ENCODE results near the gene ABCB8. TPM values are rescaled to one million over a fixed set of nuclear protein-coding genes. Genes with fewer than 3 reads are reported as not detected.

ABCB8 gene
- total and polyA plus RNA-seq, 9 of the 15 experiments (the other 6 are each of a cell fraction or from before 2014, with no cell fraction given) = 7.6 to 106 (median 36.3) TPM

DNA sequence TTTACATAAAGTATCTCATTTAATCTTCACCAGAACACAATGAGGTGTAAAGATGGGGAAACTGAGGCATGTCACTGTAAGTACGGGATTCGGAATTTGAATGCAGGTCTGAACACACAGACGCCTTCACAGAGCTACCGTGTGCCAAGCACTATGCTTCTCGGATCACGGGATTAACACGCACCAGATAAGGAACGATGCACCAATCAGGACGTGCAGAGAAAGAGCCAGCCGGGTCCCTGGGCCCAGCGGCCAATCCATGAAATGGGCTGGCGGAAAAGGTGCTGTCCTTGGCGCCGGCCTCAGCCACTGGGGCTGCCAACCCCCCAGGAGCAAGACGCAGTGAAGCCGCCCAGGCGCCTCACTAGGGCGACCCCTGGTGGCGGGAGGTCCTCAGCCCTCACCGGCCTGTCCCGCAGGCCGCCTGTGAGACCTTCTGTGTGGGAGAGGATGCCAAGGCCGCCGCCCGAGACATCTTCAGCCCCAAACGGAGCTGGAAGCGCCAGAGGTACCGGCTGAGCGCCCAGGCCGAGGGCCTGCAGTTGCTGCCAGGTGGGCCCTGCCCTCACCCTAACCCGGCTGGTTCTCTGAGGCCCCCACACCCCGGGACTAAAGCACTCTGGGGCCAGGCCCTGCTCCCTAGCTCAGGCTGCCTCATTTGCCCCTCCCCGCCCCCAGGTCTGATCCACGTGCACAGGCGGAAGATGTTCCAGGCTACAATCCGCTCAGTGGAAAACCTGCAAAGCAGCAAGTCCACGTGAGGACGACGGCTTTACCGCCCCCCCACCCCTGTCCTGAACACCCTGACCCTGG is 19.5 kb upstream of the ABCB8 start (continued):
- TF ChIP-seq, protein P1, sequence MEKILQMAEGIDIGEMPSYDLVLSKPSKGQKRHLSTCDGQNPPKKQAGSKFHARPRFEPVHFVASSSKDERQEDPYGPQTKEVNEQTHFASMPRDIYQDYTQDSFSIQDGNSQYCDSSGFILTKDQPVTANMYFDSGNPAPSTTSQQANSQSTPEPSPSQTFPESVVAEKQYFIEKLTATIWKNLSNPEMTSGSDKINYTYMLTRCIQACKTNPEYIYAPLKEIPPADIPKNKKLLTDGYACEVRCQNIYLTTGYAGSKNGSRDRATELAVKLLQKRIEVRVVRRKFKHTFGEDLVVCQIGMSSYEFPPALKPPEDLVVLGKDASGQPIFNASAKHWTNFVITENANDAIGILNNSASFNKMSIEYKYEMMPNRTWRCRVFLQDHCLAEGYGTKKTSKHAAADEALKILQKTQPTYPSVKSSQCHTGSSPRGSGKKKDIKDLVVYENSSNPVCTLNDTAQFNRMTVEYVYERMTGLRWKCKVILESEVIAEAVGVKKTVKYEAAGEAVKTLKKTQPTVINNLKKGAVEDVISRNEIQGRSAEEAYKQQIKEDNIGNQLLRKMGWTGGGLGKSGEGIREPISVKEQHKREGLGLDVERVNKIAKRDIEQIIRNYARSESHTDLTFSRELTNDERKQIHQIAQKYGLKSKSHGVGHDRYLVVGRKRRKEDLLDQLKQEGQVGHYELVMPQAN (IDR thresholded peaks at IDR 0.05; ENCODE audit: borderline replicate concordance) = 0 out of 2 replicates have a peak, but pooled peaks have one; percentile 57
- TF ChIP-seq, protein P2, sequence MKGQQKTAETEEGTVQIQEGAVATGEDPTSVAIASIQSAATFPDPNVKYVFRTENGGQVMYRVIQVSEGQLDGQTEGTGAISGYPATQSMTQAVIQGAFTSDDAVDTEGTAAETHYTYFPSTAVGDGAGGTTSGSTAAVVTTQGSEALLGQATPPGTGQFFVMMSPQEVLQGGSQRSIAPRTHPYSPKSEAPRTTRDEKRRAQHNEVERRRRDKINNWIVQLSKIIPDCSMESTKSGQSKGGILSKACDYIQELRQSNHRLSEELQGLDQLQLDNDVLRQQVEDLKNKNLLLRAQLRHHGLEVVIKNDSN (CRISPR knock-in tag; IDR thresholded peaks at IDR 0.05) = peak; percentile 71
- TF ChIP-seq HDAC8 (tag; IDR thresholded peaks at IDR 0.05) (no peak), PTTG1 (tag; IDR thresholded peaks at IDR 0.05; ENCODE audit: low read depth) (peak; percentile 44; the same call in 1 of the 2 replicates), NR1H2 (CRISPR knock-in tag; IDR thresholded peaks at IDR 0.05) (no peak), ZNF431 (CRISPR knock-in tag; IDR thresholded peaks at IDR 0.05) (peak; percentile 78; the same call in 1 of the 2 replicates), BCL6 (CRISPR knock-in tag; IDR thresholded peaks at IDR 0.05) (no peak), SMARCE1 (IDR thresholded peaks at IDR 0.05) (peak; percentile 78; the same call in 1 of the 2 replicates), FOXK2 (conservative IDR thresholded peaks at IDR 0.05 in 1 of 2, IDR thresholded peaks at IDR 0.05 in 1 of 2; ENCODE audit: low read depth in 2 of 2) (peak in 1 of 2 experiments; percentile 77), HDAC3 (IDR thresholded peaks at IDR 0.05; ENCODE audit: borderline replicate concordance, partially characterized antibody) (no peak), ZSCAN29 (IDR thresholded peaks at IDR 0.05) (0 out of 2 replicates have a peak, but pooled peaks have one; percentile 22), FIP1L1 (IDR thresholded peaks at IDR 0.05; ENCODE audit: low read depth, low read length, poor library complexity, severe bottlenecking) (peak; percentile 99), ZNF224 (CRISPR knock-in tag; IDR thresholded peaks at IDR 0.05) (no peak)
- TF ChIP-seq, protein P3, sequence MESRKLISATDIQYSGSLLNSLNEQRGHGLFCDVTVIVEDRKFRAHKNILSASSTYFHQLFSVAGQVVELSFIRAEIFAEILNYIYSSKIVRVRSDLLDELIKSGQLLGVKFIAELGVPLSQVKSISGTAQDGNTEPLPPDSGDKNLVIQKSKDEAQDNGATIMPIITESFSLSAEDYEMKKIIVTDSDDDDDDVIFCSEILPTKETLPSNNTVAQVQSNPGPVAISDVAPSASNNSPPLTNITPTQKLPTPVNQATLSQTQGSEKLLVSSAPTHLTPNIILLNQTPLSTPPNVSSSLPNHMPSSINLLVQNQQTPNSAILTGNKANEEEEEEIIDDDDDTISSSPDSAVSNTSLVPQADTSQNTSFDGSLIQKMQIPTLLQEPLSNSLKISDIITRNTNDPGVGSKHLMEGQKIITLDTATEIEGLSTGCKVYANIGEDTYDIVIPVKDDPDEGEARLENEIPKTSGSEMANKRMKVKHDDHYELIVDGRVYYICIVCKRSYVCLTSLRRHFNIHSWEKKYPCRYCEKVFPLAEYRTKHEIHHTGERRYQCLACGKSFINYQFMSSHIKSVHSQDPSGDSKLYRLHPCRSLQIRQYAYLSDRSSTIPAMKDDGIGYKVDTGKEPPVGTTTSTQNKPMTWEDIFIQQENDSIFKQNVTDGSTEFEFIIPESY (CRISPR knock-in tag; IDR thresholded peaks at IDR 0.05) = peak; percentile 80
- TF ChIP-seq, protein P4, sequence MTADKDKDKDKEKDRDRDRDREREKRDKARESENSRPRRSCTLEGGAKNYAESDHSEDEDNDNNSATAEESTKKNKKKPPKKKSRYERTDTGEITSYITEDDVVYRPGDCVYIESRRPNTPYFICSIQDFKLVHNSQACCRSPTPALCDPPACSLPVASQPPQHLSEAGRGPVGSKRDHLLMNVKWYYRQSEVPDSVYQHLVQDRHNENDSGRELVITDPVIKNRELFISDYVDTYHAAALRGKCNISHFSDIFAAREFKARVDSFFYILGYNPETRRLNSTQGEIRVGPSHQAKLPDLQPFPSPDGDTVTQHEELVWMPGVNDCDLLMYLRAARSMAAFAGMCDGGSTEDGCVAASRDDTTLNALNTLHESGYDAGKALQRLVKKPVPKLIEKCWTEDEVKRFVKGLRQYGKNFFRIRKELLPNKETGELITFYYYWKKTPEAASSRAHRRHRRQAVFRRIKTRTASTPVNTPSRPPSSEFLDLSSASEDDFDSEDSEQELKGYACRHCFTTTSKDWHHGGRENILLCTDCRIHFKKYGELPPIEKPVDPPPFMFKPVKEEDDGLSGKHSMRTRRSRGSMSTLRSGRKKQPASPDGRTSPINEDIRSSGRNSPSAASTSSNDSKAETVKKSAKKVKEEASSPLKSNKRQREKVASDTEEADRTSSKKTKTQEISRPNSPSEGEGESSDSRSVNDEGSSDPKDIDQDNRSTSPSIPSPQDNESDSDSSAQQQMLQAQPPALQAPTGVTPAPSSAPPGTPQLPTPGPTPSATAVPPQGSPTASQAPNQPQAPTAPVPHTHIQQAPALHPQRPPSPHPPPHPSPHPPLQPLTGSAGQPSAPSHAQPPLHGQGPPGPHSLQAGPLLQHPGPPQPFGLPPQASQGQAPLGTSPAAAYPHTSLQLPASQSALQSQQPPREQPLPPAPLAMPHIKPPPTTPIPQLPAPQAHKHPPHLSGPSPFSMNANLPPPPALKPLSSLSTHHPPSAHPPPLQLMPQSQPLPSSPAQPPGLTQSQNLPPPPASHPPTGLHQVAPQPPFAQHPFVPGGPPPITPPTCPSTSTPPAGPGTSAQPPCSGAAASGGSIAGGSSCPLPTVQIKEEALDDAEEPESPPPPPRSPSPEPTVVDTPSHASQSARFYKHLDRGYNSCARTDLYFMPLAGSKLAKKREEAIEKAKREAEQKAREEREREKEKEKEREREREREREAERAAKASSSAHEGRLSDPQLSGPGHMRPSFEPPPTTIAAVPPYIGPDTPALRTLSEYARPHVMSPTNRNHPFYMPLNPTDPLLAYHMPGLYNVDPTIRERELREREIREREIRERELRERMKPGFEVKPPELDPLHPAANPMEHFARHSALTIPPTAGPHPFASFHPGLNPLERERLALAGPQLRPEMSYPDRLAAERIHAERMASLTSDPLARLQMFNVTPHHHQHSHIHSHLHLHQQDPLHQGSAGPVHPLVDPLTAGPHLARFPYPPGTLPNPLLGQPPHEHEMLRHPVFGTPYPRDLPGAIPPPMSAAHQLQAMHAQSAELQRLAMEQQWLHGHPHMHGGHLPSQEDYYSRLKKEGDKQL (CRISPR knock-in tag; IDR thresholded peaks at IDR 0.05; ENCODE audit: borderline replicate concordance) = peak; percentile 65; the same call in 1 of the 2 replicates
- TF ChIP-seq, protein P5, sequence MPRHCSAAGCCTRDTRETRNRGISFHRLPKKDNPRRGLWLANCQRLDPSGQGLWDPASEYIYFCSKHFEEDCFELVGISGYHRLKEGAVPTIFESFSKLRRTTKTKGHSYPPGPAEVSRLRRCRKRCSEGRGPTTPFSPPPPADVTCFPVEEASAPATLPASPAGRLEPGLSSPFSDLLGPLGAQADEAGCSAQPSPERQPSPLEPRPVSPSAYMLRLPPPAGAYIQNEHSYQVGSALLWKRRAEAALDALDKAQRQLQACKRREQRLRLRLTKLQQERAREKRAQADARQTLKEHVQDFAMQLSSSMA (CRISPR knock-in tag; IDR thresholded peaks at IDR 0.05) = no peak

Data from K562 (cell line).